SK-N-MC (cell line): ENCODE data around the gene FBXL20.

Experiments used
- EZH2 ChIP-seq: fragments of 200-600 bp; sonication (generic); IDR thresholded peaks from one replicate; pipeline ENCODE4 v1.6.1; 2017; ENCODE audit warnings: antibody characterized with exemption
- POLR2AphosphoS5 ChIP-seq: IDR thresholded peaks from 2 replicates; pipeline ENCODE4 v1.6.1; 2012; ENCODE audit warnings: mild to moderate bottlenecking, low read depth, low read length, borderline replicate concordance

- TF ChIP-seq POLR2AphosphoS5 (no peak), EZH2 (no peak)
Measured at GRCh38 chr17:39408360-39408759, 6.9 kb upstream of the FBXL20 start.
